Measurements from ENCODE around the gene ANKRD42. TPM values are rescaled to one million over a fixed set of nuclear protein-coding genes. Genes with fewer than 3 reads are reported as not detected.

The ANKRD42 gene
- total and polyA plus RNA-seq, 9 of the 15 experiments (the other 6 are each of a cell fraction or from before 2014, with no cell fraction given), result 2.8 to 9.1 (median 6.1) TPM

DNA sequence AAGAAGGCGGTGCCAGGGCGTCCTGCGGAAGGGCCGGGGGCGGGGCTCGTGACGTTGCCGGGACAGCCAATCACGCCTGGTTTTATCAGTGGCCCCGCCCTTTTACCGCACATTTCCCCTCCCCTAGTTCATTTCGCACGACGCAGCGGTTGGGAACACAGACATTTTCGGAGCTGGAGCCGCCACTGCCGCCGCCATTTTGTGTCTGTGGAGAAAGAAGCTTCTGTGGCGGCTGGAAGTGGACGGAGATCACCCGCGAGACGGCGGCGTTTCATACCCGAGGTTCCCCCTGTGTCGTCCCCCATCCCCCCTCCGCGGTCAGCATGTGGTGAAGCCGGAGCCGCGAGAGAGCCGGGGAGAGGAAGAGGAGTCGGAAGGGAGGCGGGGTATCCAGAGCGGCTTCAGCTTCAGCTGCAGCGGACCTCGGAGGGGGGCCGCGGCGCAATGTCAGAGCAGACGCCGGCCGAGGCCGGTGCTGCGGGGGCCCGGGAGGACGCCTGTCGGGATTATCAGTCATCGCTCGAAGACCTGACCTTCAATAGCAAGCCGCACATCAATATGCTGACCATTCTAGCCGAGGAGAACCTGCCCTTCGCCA, 36.4 kb upstream of the ANKRD42 start, which contains the start of gene PCF11 (continued):
- TF ChIP-seq, protein P1, sequence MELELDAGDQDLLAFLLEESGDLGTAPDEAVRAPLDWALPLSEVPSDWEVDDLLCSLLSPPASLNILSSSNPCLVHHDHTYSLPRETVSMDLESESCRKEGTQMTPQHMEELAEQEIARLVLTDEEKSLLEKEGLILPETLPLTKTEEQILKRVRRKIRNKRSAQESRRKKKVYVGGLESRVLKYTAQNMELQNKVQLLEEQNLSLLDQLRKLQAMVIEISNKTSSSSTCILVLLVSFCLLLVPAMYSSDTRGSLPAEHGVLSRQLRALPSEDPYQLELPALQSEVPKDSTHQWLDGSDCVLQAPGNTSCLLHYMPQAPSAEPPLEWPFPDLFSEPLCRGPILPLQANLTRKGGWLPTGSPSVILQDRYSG (tag; conservative IDR thresholded peaks at IDR 0.05; ENCODE audit: low read depth), result no peak
- TF ChIP-seq STAT5A (IDR thresholded peaks at IDR 0.05; ENCODE audit: borderline replicate concordance, low read length), result no peak
- no peak for TF ChIP-seq ZNF282 (CRISPR knock-in tag; IDR thresholded peaks at IDR 0.05)
- no peak for TF ChIP-seq ZNF766 (CRISPR knock-in tag; conservative IDR thresholded peaks at IDR 0.05)
- TF ChIP-seq KLF10 (CRISPR knock-in tag; IDR thresholded peaks at IDR 0.05), result no peak
- TF ChIP-seq KLF6 (CRISPR knock-in tag; IDR thresholded peaks at IDR 0.05; ENCODE audit: borderline replicate concordance), result no peak
- TF ChIP-seq, protein P2, sequence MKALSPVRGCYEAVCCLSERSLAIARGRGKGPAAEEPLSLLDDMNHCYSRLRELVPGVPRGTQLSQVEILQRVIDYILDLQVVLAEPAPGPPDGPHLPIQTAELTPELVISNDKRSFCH (CRISPR knock-in tag; IDR thresholded peaks at IDR 0.05), result no peak
- TF ChIP-seq, protein P2 (tag; IDR thresholded peaks at IDR 0.05), result no peak; the same call in 1 of the 2 replicates
- TF ChIP-seq, protein P3, sequence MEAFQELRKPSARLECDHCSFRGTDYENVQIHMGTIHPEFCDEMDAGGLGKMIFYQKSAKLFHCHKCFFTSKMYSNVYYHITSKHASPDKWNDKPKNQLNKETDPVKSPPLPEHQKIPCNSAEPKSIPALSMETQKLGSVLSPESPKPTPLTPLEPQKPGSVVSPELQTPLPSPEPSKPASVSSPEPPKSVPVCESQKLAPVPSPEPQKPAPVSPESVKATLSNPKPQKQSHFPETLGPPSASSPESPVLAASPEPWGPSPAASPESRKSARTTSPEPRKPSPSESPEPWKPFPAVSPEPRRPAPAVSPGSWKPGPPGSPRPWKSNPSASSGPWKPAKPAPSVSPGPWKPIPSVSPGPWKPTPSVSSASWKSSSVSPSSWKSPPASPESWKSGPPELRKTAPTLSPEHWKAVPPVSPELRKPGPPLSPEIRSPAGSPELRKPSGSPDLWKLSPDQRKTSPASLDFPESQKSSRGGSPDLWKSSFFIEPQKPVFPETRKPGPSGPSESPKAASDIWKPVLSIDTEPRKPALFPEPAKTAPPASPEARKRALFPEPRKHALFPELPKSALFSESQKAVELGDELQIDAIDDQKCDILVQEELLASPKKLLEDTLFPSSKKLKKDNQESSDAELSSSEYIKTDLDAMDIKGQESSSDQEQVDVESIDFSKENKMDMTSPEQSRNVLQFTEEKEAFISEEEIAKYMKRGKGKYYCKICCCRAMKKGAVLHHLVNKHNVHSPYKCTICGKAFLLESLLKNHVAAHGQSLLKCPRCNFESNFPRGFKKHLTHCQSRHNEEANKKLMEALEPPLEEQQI (IDR thresholded peaks at IDR 0.05), result no peak
- peak; percentile 99 for TF ChIP-seq POLR2B (IDR thresholded peaks at IDR 0.05; ENCODE audit: low read depth, partially characterized antibody)
- no peak; the same call in none of the 2 replicates for TF ChIP-seq ELF1 (tag; IDR thresholded peaks at IDR 0.05)
- TF ChIP-seq, protein P4, sequence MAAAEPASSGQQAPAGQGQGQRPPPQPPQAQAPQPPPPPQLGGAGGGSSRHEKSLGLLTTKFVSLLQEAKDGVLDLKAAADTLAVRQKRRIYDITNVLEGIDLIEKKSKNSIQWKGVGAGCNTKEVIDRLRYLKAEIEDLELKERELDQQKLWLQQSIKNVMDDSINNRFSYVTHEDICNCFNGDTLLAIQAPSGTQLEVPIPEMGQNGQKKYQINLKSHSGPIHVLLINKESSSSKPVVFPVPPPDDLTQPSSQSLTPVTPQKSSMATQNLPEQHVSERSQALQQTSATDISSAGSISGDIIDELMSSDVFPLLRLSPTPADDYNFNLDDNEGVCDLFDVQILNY (CRISPR knock-in tag; IDR thresholded peaks at IDR 0.05), result peak; percentile 69; the same call in 1 of the 2 replicates
- TF ChIP-seq FUS (optimal IDR thresholded peaks at IDR 0.05; ENCODE audit: low read depth, low read length), result no peak
- no peak for TF ChIP-seq ZNF586 (CRISPR knock-in tag; conservative IDR thresholded peaks at IDR 0.05)
- no peak for TF ChIP-seq ZNF408 (CRISPR knock-in tag; IDR thresholded peaks at IDR 0.05; ENCODE audit: low read depth)
- no peak for TF ChIP-seq MTA3 (IDR thresholded peaks at IDR 0.05; ENCODE audit: borderline replicate concordance)
- TF ChIP-seq ZNF707 (CRISPR knock-in tag; conservative IDR thresholded peaks at IDR 0.05), result no peak
- TF ChIP-seq SIN3B (IDR thresholded peaks at IDR 0.05; ENCODE audit: low read depth), result no peak
- no peak for TF ChIP-seq CBFB (CRISPR knock-in tag; IDR thresholded peaks at IDR 0.05)
- no peak for TF ChIP-seq ZNF232 (CRISPR knock-in tag; IDR thresholded peaks at IDR 0.05)
- no peak for TF ChIP-seq ZNF444 (CRISPR knock-in tag; IDR thresholded peaks at IDR 0.05)
- no peak for TF ChIP-seq C11orf30 (IDR thresholded peaks at IDR 0.05; ENCODE audit: low read depth)
- no peak for TF ChIP-seq ATF7 (IDR thresholded peaks at IDR 0.05)
- TF ChIP-seq GTF2E2 (tag; IDR thresholded peaks at IDR 0.05), result peak; percentile 83
- TF ChIP-seq TCF7L2 (IDR thresholded peaks at IDR 0.05; ENCODE audit: low read depth, low read length), result no peak
